Adipose tissue (tissue), 3 donors: ENCODE results near the gene ASMT. TPM values are rescaled to one million over a fixed set of nuclear protein-coding genes. Genes with fewer than 3 reads are reported as not detected.
"Not testable (repeated sequence)": the region's sequence is repeated elsewhere in the genome, so short reads cannot be mapped to it uniquely, and the experiment has no call there.

Source experiments
- H3K27ac ChIP-seq: one replicate; pipeline ENCODE4 v1.5.1; 2013; ENCODE audit warnings: low read depth, low read length
- WGBS, 3 donors: extraction: QIAGEN DNeasy Blood & Tissue Kit; methylation state at CpG; one replicate each; pipeline ENCODE4 v1.1.7; 2013; 5-methylcytosine and 5-hydroxymethylcytosine counted together
- polyA plus RNA-seq, 3 donors: library from polyadenylated mRNA; stranded (reverse); fragments of 200-250 nt; gene quantifications; one replicate each; pipeline ENCODE4 v1.2.3, GENCODE V29; 2013
- donor health status: healthy with polysubstance abuse.
- donor health status: Bipolar disorder and iron deficiency.
- donor health status: healthy.

Gene ASMT
- polyA plus RNA-seq = under 1 TPM in 2 of 3 donors, not detected in 1; 0.07 to 0.09 TPM

- H3K27ac ChIP-seq = no peak within 1 kb of the TSS
- 66 to 81% (median 77%) methylated on average over 17 of the region's 17 CpGs for WGBS, 3 donors
These were observed at the start of gene ASMT for GRCh38 chrX:1614927-1615326. Gene ASMT, plus strand, starts transcription at chrX:1615059. Its CDS starts 141 bp downstream, at chrX:1615200.

GRCh38 chrX:1574181-1574580 is 40.7 kb upstream of the ASMT start:
- 87 to 93% (median 92%) methylated on average over 19 of the region's 19 CpGs for WGBS, 3 donors
- not testable (repeated sequence) for H3K27ac ChIP-seq

- WGBS, 3 donors = 48 to 59% (median 51%) methylated on average over 6 of the region's 6 CpGs
- H3K27ac ChIP-seq = no peak overlapping the region
These were observed 38.5 kb upstream of the ASMT start for GRCh38 chrX:1576201-1576992.

GRCh38 chrX:1577845-1578244 is 37.0 kb upstream of the ASMT start:
- H3K27ac ChIP-seq = no peak overlapping the region

GRCh38 chrX:1578511-1579173 is 36.2 kb upstream of the ASMT start:
- no peak overlapping the region for H3K27ac ChIP-seq
- 61 to 71% (median 68%) methylated on average over 6 of the region's 6 CpGs for WGBS, 3 donors

More at GRCh38 chrX:1577845-1578244, 37.0 kb upstream of the ASMT start:
- WGBS, 3 donors = 51 to 72% (median 71%) methylated on average over 2 of the region's 2 CpGs

- no peak overlapping the region for H3K27ac ChIP-seq
- 33 to 46% (median 34%) methylated on average over 4 of the region's 4 CpGs for WGBS, 3 donors
These were observed 33.7 kb upstream of the ASMT start for GRCh38 chrX:1581132-1581531.

GRCh38 chrX:1582686-1583437 is 32.0 kb upstream of the ASMT start:
- no peak overlapping the region for H3K27ac ChIP-seq
- WGBS, 3 donors = 45 to 53% (median 47%) methylated on average over 26 to 27 of the region's 27 CpGs

- WGBS, 3 donors = 84 to 94% (median 93%) methylated on average over 8 of the region's 8 CpGs
- H3K27ac ChIP-seq = no peak overlapping the region
These were observed 30.4 kb upstream of the ASMT start for GRCh38 chrX:1584237-1585011.

- H3K27ac ChIP-seq = no peak overlapping the region
- WGBS, 3 donors = 31 to 41% (median 32%) methylated on average over 5 of the region's 5 CpGs
These were observed 27.7 kb upstream of the ASMT start for GRCh38 chrX:1587161-1587560.

- H3K27ac ChIP-seq = no peak overlapping the region
- WGBS, 3 donors = 77 to 83% (median 81%) methylated on average over 12 of the region's 12 CpGs
These were observed 25.3 kb upstream of the ASMT start for GRCh38 chrX:1589356-1590130.

- peak within 1 kb of the TSS; percentile 49 for H3K27ac ChIP-seq
These were observed 23.6 kb upstream of the ASMT start, which contains the start of gene AKAP17A for GRCh38 chrX:1591102-1591862. Gene AKAP17A, plus strand, starts transcription at chrX:1591604. Its CDS starts 1,859 bp downstream, at chrX:1593463.

GRCh38 chrX:1591863-1592469 is 22.9 kb upstream of the ASMT start:
- H3K27ac ChIP-seq = peak overlapping the region; percentile 49
- 0 to 2% (median 0%) methylated on average over 33 to 35 of the region's 35 CpGs for WGBS, 3 donors

More at GRCh38 chrX:1591102-1591862, 23.6 kb upstream of the ASMT start, which contains the start of gene AKAP17A:
- 2 to 3% (median 2%) methylated on average over 46 to 66 of the region's 66 CpGs for WGBS, 3 donors

- peak overlapping the region; percentile 49 for H3K27ac ChIP-seq
- WGBS, 3 donors = 0 to 1% (median 1%) methylated on average over 27 to 28 of the region's 28 CpGs
These were observed 22.3 kb upstream of the ASMT start for GRCh38 chrX:1592470-1593142.

GRCh38 chrX:1593286-1594271 is 21.3 kb upstream of the ASMT start:
- H3K27ac ChIP-seq = no peak overlapping the region
- 75 to 86% (median 86%) methylated on average over 60 of the region's 60 CpGs for WGBS, 3 donors

- H3K27ac ChIP-seq = no peak overlapping the region
- WGBS, 3 donors = 91 to 93% (median 92%) methylated on average over 17 of the region's 17 CpGs
These were observed 19.2 kb upstream of the ASMT start for GRCh38 chrX:1595711-1596060.
